NB4 (cell line): ENCODE results near the gene THAP3.

ENCODE experiments used
- POLR2A ChIP-seq: IDR thresholded peaks from 2 replicates; pipeline ENCODE4 v1.6.1; 2011; ENCODE audit warnings: mild to moderate bottlenecking; ENCODE audit not compliant: insufficient read length; ENCODE audit errors: extremely low read depth
- TF ChIP-seq, protein P1 (sequence below): IDR thresholded peaks from one replicate; pipeline ENCODE4 v1.5.1; 2012; ENCODE audit warnings: low read depth, low read length

DNA sequence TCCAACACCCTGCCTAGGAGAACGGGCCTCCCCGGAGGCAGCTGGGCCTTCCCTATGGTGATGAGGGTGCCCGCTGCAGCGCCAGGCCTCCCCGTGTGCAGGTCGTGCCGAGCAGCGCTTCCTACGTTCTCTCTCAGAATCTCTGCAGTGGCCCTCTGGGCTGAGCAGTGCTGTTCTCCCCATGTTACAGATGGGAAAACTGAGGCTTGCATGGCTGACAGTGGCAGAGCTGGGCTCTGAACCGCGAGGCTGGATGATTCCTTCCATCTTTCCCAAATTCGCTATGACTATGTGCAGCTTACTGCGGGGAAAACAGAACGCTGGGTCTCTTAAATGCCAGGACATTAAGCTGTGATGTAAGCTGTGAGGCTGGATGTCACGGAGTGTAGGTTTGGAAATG is 30.9 kb upstream of the THAP3 start:
- TF ChIP-seq POLR2A: no peak
- TF ChIP-seq, protein P1, sequence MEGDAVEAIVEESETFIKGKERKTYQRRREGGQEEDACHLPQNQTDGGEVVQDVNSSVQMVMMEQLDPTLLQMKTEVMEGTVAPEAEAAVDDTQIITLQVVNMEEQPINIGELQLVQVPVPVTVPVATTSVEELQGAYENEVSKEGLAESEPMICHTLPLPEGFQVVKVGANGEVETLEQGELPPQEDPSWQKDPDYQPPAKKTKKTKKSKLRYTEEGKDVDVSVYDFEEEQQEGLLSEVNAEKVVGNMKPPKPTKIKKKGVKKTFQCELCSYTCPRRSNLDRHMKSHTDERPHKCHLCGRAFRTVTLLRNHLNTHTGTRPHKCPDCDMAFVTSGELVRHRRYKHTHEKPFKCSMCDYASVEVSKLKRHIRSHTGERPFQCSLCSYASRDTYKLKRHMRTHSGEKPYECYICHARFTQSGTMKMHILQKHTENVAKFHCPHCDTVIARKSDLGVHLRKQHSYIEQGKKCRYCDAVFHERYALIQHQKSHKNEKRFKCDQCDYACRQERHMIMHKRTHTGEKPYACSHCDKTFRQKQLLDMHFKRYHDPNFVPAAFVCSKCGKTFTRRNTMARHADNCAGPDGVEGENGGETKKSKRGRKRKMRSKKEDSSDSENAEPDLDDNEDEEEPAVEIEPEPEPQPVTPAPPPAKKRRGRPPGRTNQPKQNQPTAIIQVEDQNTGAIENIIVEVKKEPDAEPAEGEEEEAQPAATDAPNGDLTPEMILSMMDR: no peak
